Epithelial cell of proximal tubule (primary cell): ENCODE data around the gene NSDHL. TPM values are rescaled to one million over a fixed set of nuclear protein-coding genes. Genes with fewer than 3 reads are reported as not detected.
A peak's percentile ranks its signal among the peaks of the same experiment; 100 is the strongest.
"Not testable (repeated sequence)": the region's sequence is repeated elsewhere in the genome, so short reads cannot be mapped to it uniquely, and the experiment has no call there.

ENCODE experiments used
- DNase-seq: peaks from one replicate; pipeline ENCODE4 v3.0.0-alpha.2; 2011; ENCODE audit warnings: low read depth
- H3K4me3 ChIP-seq: 2 replicates; pipeline ENCODE4 v1.5.1; 2011; ENCODE audit warnings: low read depth, mild to moderate bottlenecking, low read length
- total RNA-seq: library from RNA; depleted of rRNA; stranded (reverse); fragments of >200 nt; gene quantifications from 2 replicates; pipeline ENCODE4 v1.2.3, GENCODE V29; 2015
- TF ChIP-seq, protein P1 (sequence below): conservative IDR thresholded peaks from 2 replicates; pipeline ENCODE4 v1.5.1; 2012; ENCODE audit warnings: low read depth, mild to moderate bottlenecking, low read length

The NSDHL gene
- total RNA-seq, 1 donor from 2014 or later: 19.3 TPM

DNA sequence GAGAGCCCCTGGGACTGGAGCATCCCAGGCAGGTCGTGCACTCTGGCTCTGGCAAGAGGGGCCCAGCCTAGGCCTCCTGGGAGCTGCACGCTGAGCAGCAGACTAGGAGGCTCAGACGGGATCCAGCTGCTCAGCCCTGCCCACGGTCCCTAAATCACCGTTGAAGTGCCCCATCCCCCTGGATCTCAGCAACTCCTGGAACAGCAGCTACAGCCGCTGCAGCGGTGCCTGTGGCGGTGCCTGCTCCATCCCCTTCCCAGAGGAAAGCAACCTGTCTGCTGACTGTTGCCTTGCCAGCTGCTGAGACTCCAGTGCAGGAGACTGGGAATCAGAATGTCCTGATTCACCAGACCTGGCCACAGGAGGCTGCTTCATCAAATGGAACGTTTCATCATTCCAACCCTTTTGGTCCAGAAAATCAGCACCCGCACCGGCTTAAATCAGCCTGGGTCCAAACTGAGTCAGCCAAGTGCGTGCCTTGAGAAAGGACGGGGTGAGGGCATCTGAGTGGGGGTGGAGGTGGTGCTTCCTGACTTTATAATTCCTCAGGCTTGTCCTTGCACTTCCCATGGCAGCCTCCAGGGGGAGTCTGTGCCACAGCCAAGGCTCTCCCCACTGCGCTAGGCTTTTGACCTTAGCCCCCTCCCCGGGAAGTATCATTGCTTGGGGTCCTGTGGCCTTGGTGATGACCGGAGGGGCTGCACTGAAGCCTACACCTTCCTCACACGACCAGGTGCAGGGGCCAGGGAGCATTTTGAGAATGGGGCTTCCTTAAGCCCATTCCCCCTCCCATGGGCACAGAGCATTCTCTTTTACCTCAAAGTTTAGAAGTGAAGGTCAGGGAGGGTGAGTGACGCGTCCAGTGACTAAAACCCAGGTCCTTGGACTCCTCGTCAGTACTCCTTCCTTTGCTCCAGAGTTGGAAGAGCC lies 73.6 kb downstream of the NSDHL start:
- DNase-seq: no peak
- no peak overlapping the region for H3K4me3 ChIP-seq
- TF ChIP-seq, protein P1, sequence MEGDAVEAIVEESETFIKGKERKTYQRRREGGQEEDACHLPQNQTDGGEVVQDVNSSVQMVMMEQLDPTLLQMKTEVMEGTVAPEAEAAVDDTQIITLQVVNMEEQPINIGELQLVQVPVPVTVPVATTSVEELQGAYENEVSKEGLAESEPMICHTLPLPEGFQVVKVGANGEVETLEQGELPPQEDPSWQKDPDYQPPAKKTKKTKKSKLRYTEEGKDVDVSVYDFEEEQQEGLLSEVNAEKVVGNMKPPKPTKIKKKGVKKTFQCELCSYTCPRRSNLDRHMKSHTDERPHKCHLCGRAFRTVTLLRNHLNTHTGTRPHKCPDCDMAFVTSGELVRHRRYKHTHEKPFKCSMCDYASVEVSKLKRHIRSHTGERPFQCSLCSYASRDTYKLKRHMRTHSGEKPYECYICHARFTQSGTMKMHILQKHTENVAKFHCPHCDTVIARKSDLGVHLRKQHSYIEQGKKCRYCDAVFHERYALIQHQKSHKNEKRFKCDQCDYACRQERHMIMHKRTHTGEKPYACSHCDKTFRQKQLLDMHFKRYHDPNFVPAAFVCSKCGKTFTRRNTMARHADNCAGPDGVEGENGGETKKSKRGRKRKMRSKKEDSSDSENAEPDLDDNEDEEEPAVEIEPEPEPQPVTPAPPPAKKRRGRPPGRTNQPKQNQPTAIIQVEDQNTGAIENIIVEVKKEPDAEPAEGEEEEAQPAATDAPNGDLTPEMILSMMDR: peak; percentile 73

DNA sequence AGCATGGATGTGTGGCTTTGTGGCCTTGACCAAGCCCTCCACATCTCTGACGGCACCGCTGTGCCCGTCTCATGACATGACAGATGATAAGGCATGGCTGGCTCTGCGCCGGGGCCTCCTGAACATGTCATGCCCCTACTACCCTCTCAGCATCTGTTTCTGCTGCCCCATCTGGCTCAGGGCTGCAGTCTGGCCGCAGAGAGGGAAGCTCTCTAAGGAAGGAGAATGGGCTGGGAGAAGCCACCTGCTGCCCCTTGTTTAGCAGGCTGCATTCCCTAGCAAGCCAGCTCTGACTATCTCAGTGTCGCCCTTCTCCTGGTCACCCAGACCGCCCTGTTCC lies 74.2 kb downstream of the NSDHL start:
- DNase-seq: no peak
- TF ChIP-seq, protein P1: no peak
- no peak overlapping the region for H3K4me3 ChIP-seq

DNA sequence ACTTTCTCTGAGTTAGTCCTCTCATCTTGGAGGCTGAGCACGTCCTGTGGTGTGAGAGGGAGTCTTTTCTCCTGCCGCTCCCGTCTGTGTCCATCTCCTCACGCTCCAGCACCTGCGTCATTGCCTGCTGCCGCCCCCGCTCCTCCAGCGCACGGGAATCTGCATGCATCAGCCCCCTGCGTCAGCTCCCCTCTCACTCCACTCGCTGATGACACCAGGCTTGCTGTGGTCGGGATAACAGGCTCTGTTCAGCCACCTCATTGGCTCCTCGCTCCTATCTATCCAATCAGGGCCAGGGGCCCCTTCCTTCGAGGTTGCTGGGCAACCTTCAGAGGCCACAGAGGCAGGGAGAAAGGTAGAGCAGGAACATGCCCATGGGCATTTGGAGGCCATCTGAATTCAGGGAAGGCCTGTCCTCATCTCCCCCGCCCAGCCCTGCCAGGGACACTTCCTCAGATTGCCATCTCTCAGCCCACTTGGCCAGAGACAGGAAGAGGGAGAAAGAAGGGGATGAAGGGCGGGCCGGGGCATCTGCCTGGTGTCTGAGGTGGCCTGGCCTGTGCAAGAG lies 76.3 kb downstream of the NSDHL start:
- TF ChIP-seq, protein P1: no peak
- H3K4me3 ChIP-seq: no peak overlapping the region
- DNase-seq: no peak

DNA sequence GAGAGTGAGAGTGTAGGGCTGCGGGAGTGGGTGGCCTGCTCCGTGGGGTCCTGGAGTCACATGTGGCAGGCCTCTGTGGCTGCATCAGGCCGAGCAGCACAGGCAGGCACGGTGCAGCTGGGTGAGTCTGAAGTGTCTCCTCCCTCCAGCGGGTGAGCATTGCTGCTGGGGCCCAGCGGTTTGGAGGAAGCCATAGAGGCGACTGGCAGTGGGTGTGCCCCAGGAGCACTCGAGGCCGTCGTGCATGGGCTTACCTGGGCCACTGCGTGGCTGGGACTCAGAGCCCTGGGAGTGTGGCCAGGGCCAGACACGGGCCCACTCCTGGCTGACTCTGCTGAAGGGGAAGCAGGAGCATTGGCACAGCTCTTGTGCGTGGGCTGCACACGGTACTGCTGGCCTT lies 77.6 kb downstream of the NSDHL start:
- H3K4me3 ChIP-seq: no peak overlapping the region
- DNase-seq: no peak
- TF ChIP-seq, protein P1: no peak

DNA sequence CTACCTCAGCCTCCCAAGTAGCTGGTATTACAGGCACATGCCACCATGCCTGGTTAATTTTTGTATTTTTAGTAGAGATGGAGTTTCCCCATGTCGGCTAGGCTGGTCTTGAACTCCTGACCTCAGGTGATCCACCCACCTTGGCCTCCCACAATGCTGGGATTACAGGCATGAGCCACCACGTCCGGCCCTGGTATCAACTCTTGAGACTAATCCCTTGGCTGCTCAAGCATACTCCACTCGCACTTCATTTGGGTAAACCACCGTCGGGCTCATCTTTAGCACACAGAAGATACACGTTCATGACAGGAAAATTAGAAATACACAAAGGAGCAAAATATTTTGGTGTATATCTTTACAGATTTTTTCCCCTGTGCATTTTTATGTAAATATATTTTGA lies 79.2 kb downstream of the NSDHL start:
- not testable (repeated sequence) for DNase-seq, H3K4me3 ChIP-seq

DNA sequence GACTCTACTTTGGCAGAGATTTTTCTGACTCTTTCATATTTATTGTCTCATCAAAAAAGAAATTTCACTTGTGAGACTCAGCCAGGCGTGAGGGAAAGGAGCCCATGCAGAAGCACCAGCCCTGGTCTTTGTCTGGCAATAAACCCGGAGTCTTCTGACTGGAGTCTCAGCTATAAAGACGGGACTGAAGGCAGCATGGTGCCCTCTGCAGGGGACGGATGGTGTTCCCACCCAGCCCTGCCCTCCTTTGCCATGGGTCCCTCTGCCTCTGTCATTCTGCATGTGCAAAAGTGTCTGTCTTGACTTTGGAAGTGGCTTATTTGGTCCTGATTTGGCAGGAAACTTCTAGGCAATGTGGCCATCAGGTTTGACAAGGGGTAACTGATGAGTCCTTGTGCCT lies 81.2 kb downstream of the NSDHL start:
- DNase-seq: no peak
- no peak overlapping the region for H3K4me3 ChIP-seq
- TF ChIP-seq, protein P1: no peak

DNA sequence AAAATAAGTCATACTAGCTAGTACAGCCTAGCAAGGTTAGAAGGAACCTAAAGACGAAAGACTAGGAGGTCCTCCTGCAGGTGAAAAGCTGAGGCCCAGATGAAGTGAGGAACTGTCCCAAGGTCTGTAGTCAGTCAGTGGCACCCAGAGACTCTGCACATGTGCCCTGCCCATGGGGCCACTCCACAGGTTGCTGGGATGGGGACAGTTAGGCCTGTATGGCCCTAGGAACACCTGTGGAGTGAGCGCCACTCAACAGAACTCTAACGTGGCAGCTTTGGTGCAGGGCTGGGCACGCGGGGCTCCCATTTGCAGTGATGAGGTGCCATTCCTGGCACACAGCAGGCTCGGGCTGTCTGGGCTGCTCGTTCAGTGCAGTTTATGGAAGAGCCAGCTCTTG lies 81.8 kb downstream of the NSDHL start:
- H3K4me3 ChIP-seq: no peak overlapping the region
- TF ChIP-seq, protein P1: no peak
- DNase-seq: no peak
